GM21529 (cell line): Measurements from ENCODE around the gene CRY1.
A peak's percentile ranks its signal among the peaks of the same experiment; 100 is the strongest.
"Not testable (repeated sequence)": the region's sequence is repeated elsewhere in the genome, so short reads cannot be mapped to it uniquely, and the experiment has no call there.

Experiments used
- ATAC-seq: cut with Tn5 transposase; IDR thresholded peaks from one replicate; pipeline ENCODE4 v1.9.1; 2021; ENCODE audit not compliant: unreplicated experiment

The CRY1 gene

GRCh38 chr12:107012736-107013425, 80.5 kb downstream of the CRY1 start:
- ATAC-seq: no peak

- ATAC-seq: no peak
Observed at GRCh38 chr12:107011519-107011918, 81.8 kb downstream of the CRY1 start.

- ATAC-seq: no peak
Observed at GRCh38 chr12:107007411-107007810, 85.9 kb downstream of the CRY1 start.

- not testable (repeated sequence) for ATAC-seq
Observed at GRCh38 chr12:107002665-107003064, 90.7 kb downstream of the CRY1 start.

GRCh38 chr12:106999446-106999845, 93.9 kb downstream of the CRY1 start:
- ATAC-seq: no peak

GRCh38 chr12:106997916-106998315, 95.4 kb downstream of the CRY1 start:
- no peak for ATAC-seq

GRCh38 chr12:106996102-106996501, 97.2 kb downstream of the CRY1 start:
- not testable (repeated sequence) for ATAC-seq

- ATAC-seq: no peak
Observed at GRCh38 chr12:106994579-106995220, 98.6 kb downstream of the CRY1 start.

- ATAC-seq: no peak
Observed at GRCh38 chr12:106987846-106988245, 105.5 kb downstream of the CRY1 start.

- peak; percentile 96 for ATAC-seq
Observed at GRCh38 chr12:106986625-106987389, 106.5 kb downstream of the CRY1 start, which contains the start of gene MTERF2. Gene MTERF2 (minus strand): TSS chr12:106987146. CDS start chr12:106978714, 8,432 bp downstream.

GRCh38 chr12:106986135-106986534, 107.2 kb downstream of the CRY1 start:
- no peak for ATAC-seq

- ATAC-seq: no peak
Observed at GRCh38 chr12:106985479-106985878, 107.9 kb downstream of the CRY1 start.

- ATAC-seq: no peak
Observed at GRCh38 chr12:106984588-106985137, 108.7 kb downstream of the CRY1 start.

- ATAC-seq: no peak
Observed at GRCh38 chr12:106982229-106982628, 111.1 kb downstream of the CRY1 start.

- ATAC-seq: no peak
Observed at GRCh38 chr12:106981788-106982187, 111.6 kb downstream of the CRY1 start.

GRCh38 chr12:106980944-106981343, 112.4 kb downstream of the CRY1 start:
- ATAC-seq: no peak

- ATAC-seq: no peak
Observed at GRCh38 chr12:106978035-106978800, 115.1 kb downstream of the CRY1 start.

GRCh38 chr12:106976668-106977067, 116.7 kb downstream of the CRY1 start:
- no peak for ATAC-seq

GRCh38 chr12:106975993-106976658, 117.2 kb downstream of the CRY1 start:
- no peak for ATAC-seq

GRCh38 chr12:106975098-106975497, 118.3 kb downstream of the CRY1 start:
- no peak for ATAC-seq
